ENCODE results near the gene SLMAP.
"Not testable (repeated sequence)": the region's sequence is repeated elsewhere in the genome, so short reads cannot be mapped to it uniquely, and the experiment has no call there.

SLMAP gene

DNA sequence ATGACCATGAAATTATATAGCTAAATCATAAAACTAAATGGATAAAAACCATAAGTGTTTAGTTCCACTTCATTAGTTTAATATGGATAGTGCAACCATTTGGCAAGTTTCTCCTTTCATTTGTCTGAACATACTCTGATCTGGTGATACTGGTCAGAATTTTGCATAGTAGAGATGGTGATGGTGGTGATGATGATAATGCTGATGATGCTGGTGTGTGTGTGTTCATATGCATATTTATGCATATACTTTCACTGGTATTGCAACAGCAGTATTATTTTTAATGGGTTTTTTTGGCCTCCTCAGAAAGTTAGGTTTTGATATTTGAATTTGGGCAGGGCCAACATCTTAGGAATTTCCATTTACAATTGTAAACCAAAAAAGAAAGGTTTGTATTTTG, 76.4 kb downstream of the SLMAP start:
- DNase-seq: no peak

DNA sequence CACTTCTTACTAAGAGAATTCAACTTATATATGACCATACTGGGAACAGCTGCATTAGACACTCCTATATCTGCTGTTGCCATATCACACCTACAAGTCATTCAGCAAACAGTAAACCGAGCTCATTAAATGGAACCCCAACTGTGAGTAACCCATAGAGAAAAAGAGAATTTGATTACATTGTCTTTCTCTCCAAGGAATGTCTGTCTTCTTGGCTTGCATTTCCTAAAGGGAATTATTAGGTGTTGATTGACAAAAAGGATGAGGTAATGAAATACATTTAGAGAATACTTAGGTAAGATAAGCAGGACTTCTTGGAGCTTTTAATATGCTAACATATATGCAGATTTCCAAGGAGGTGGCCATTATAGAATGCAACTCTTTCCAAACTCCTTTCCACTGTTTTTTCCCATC, 76.8 kb downstream of the SLMAP start:
- no peak for DNase-seq

DNA sequence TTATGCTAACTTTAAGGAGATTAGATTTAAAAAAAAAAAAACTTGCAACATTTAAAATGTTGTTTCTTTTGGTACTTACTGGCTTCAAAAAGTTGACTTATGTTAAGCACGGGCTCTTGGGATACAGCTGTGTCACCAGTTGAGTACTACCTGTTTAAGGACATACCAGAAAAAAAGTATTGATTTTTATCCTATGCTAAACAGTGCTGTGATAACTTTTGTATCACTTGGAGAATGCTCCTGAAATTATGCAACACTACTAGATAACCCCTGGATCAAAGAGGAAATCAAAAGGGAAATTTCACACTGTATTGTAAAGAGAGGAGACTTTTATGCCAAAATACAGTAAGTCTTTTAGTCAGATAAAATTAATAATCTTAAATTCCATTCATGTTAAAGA, 77.7 kb downstream of the SLMAP start:
- no peak for DNase-seq

DNA sequence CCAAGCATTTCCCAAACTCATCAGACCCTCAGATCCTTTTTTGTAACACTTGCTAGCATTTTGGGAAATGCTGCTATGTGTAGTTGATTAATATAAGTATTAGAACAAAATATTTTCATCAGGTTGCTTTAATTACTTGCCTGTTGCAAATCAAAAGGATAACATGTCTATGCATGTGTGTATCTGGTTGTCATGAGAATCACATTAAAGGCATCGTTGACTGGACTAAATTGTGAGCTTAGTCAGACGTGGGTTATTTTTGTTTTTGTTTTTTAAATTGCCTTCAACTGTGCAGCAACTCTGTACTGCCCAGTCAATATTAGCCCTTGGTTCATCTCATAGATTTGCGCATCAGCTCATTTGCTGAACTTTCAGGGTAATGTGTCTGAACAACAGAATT, 81.6 kb downstream of the SLMAP start:
- DNase-seq: no peak

DNA sequence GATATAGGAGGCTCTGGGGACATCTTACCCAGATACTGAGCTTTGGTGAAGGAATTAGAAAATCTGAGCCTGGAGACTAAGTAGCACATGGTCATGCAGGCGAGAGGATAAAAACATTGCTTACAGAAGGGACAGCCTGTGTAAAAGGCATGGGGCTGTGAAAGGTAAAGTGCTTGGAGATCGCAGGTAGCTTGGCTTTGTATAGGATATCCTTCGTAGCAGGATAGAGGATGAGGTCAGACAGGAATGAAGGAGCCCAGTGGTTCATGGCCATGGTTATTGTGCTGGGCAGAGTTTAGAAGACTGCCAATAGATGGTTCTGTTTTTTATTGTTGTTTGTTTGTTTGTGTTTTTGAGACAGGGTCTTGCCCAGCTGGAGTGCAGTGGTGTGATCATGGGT, 82.5 kb downstream of the SLMAP start:
- DNase-seq: no peak

DNA sequence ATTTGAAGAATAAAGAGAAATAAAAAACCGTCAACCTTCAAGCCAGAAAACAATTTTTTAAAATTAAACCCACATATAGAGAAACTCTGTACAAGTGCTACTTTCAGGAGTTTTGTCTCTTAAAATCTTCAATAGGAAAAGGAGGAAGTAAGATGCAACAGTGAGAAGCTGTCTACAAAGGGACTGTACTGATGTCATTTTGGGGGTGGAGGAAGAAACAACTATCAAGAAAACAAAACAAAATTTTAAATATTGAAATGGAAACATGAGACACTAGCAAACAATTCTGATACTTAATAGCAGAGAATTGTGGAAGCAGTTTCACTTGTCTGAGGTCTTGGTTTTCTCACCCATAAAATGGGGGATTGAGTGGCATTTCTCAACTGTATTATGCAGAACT, 84.4 kb downstream of the SLMAP start:
- no peak for DNase-seq

DNA sequence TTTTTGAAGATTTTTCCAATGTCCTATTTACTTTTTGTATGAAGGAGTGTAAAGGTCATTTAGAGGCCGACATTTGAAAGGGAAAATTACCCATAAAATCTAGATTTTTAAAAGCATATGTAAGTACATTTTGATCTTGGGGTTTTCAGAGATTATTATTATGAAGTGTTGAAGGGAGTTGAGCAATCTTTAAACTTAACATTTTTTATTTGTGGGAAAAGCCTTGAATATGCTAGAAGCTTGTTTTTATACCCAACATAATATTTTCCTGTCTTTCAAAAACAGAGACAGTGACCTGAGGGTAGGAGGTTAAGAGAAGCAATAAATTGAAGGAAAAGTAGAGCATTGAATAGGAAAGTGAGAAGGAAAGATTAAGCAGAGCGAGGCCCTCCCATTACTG, 85.7 kb downstream of the SLMAP start:
- no peak for DNase-seq

DNA sequence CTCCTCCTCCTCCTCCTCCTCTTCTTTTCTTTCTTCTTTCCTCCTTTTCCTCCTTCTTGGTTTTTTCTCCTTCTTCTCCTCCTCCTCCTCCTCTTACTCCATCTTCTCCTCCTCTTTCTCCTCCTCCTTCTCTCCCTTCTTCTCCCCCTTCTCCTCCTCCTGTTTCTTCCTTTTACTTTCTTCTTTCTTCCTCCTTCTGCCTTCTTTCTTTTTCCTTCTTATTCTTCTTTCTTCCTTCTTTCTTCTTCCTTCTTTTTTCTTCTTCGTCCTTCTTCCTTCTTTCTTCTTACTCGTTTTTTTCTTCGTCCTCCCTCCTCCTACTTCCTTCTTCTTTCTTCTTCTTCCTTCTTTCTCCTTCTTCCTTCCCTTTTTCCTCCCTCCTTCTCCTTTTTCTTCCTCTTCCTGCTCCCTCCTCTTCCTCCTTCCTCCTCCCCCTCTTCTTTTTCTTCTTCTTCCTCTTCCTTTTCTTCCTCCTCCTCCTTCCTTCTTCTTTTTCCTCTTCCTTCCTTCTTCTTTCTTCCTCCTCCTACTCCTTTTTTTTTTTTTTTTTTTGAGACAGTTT, 92.1 kb downstream of the SLMAP start:
- DNase-seq: no peak

DNA sequence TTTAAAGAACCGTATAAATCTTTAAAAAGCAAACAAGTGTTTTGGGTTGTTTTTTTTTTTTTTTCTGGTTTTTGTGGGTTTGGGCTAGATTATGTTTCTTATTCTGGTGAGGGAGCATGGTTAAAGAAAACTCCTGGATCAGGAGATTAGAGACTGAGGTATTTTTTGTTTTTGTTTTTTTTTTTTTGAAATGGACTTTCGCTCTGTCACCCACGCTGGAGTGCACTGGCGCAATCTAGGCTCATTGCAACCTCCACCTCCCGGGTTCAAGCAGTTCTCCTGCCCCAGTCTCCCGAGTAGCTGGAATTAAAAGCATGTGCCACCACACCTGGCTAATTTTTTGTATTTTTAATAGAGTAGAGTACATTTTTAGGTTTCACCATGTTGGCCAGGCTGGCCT, 95.2 kb downstream of the SLMAP start:
- no peak for DNase-seq

DNA sequence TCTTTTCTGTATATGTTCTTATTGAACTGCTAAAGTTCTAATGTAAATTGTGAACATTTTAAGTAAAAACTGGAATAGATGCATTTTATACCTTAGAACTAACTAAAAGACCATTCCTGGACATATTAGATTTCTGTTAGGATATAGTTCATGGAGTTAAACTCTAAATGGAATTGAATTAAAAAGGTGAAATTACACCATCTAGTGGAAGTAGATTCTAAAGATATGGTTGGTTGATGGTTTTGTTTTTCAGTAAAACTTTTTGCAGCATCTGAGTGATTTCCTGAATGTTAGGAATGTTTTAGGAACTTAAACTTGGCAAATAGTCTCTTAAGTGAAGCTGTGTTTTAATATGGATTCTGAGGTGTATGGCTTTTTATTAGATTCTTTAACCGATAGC, 96.8 kb downstream of the SLMAP start:
- no peak for DNase-seq

DNA sequence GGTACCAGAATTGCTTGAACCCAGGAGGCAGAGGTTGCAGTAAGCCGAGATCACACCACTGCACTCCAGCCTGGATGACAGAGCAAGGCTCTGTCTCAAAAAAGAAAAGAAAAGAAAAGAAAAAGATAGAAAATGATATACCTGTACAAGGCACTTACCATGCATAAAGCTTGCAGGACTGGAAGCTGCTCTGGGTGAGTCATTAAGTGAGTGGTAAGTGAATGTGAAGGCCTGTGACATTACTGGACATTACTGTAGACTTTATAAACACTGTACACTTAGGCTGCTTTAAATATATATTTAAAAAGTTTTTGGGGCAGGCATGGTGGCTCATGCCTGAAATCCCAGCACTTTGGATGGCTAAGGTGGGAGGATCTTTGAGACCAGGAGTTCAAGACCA, 99.2 kb downstream of the SLMAP start:
- DNase-seq: no peak

DNA sequence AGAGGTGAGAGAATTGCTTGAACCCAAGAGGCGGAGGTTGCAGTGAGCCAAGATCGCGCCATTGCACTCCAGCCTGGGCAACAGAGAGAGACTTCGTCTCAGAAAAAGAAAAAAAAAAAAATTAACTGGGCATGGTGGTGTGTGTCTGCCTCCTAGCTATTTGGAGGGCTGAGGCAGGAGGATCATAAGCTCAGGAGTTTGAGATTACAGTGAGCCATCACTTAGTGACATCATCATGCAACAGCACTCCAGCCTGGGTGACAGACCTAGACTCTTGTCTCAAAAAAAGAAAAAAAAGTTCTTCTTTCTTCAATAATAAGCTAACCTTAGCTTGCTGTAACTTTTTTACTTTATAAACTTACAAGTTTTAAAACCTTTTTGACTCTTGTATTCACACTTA, 99.8 kb downstream of the SLMAP start:
- DNase-seq: no peak

DNA sequence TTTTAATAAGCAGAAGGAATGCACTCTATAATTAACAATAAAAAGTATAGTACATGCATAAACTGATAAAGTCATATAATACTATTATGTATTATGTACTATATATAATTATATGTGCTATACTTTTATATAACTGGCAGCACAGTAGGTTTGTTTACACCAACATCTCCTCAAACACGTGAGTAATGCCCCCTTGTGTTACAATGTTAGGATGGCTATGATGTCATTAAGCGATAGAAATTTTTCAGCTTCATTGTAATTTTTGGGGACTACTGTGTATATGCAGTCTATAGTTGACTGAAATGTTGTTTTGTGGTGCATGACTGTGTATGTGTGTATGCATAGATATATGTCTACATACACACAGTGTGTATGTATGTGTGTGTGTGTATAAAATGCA, 100.6 kb downstream of the SLMAP start:
- no peak for DNase-seq

DNA sequence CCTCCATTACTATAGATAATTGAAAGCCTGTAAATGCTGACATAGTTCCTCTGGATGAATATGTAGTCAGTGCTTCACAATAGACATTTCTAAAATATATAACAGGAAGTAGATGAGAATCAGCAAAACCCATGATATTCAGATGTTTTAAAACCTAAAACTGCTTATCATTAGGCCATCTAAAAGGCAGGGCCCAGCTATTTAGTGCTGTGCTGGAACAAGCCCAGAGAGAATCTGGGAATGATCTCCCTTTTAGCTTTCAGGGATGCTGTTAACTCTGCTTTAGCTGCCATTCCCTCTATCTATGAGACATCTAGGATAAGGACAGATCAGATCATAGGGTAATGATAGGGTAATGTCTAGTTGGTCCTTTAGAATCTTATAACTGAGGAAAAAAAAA, 106.8 kb downstream of the SLMAP start:
- DNase-seq: no peak

DNA sequence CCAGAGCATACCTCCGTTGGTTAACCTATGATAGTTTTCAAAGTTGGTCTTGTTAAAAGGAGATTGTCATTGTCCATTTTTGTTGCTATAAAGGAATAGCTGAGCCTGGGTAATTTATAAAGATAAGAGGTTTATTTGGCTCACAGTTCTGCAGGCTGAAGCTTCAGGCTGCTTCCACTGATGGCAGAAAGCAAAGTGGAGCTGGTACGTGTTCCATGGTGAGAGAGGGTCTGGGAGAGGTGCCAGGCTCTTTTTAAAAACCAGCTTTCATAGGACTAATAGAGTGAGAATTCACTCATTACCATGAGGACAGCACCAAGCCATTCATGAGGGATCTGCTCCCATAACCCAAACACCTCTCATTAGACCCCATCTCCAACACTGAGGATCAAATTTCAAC, 107.3 kb downstream of the SLMAP start:
- DNase-seq: no peak

DNA sequence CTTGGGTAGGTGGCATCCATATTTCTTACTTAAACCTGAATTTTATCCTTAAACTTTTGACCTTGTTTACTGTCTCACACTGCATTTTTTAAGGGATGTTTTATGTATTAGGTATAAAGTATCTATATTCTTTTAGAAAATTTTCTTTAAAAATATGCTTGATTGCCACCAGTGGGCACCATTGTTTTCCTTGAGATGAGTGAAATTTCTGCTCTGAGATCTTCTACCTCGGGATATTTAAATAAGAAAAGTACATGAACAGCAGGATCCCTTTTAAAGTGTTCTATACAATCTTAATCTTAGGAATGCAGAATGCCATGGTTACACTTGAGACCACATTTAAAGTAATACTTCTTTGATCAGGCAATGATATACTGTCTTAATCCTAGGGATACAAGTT, 108.7 kb downstream of the SLMAP start:
- no peak for DNase-seq

DNA sequence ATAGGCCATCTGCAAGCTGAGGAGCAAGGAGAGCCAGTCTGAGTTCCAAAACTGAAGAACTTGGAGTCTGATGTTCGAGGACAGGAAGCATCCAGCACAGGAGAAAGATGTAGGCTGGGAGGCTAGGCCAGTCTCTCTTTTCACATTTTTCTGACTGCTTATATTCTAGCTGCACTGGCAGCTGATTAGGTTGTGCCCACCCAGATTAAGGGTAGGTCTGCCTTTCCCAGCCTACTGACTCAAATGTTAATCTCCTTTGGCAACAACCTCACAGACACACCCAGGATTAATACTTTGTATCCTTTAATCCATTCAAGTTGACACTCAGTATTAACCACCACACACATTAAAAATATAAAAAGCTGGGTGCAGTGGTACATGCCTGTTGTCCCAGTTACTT, 113.0 kb downstream of the SLMAP start:
- not testable (repeated sequence) for DNase-seq

DNA sequence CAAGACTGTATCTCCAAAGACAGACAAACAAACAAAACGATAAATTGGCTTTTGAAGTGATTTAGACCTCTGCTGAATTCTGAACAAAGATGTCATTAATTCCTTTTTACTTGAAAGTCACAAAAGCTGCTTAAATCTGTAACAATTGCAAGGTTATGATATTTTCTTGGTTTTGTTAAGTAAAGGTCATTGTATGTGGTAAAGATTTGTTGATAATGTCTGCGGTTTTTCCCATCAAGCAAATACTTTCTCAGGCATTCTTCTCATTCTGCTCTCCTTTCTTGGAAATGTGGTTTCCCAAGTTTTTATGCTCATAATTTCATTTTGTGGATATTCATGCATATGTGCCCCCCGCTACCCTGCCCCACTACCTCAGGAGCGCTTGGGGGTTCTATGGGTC, 116.5 kb downstream of the SLMAP start:
- no peak for DNase-seq

DNA sequence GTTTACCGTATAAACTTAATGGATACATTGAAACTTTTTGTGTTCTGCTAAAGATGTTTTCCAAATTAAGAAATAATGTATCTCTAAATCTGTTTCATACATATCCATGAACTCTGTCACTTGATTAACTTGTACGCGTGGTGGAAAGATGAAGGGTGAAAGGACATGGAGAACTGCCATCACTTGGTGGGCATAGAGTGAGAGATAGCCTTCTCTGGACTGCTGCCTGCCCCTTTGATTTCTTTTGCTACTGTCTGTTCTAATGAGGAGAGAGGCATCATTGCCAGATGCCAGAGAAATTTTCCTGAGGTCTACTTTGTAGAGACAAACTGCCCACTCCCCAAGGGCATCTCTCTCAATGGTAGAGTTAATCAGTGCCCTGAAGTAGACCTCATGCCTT, 120.5 kb downstream of the SLMAP start:
- no peak for DNase-seq

DNA sequence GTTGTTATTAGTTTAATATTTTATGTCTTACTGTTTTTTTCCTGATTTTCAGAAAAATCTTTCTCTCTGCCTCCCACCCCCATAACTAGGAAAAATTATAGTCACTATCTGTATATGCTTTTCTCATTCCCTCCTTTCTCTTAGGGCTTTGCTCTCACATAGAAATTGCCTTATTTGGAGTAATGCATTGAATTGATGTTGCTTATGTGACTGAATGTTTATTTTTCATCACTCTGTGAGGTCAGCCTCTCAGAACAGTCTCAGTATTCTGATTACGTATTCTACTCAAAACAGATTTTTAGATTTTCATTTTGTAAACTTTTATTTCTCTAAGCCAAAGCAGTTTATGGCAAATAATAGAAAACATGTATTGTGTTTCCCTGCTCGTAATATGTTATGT, 121.0 kb downstream of the SLMAP start:
- DNase-seq: no peak

DNA sequence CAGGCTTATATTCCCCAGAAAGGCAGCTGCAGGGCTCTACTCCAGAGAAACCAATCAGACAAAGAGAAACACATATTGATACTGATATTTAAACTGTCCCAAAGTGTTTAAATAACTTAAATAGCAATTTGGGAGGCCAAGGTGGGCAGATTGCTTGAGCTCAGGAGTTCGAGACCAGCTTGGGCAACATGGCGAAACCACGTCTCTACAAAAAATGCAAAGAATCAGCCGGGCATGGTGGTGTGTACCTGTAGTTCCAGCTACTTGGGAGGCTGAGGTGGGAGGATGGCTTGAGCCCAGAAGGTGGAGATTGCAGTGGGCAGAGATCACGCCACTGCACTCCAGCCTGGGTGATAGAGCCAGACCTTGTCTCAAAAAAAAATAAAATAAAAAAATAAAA, 128.3 kb downstream of the SLMAP start:
- DNase-seq: not testable (repeated sequence)

DNA sequence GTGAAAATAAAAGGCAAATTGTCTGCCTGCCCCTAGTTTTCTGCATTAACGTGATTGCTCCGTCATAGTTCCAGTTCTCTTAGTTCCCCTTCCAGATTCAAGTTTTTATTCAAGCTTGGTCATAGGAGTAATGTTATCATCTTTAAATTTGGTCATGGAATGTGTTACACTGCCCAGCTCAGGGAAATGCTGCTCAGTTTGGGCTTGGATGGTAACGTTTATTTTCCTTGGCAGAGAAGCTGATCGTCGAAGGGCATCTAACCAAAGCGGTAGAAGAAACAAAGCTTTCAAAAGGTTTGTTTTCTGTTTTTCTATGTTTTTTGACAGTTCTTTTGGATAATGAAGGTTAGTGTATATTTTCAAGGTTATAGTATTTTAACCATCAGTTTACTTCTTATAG, 133.7 kb downstream of the SLMAP start:
- DNase-seq: no peak

DNA sequence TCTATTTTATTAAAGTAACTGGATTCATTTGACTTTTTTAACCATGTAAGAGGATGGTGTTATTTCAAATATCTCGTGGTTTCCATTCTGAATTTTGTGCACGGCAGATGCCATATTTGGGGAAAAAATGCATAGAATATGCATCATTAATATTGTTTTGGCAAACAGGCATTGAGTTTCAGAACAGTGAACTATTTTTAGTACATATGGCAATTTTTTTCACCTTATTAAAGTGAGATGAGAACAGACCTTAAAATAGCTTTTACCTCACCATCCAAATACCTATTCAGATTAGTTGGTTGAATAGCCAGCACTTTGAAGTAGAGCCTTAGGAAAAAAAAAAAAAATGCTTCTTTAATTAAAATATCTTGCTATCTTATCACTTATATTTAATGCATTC, 134.8 kb downstream of the SLMAP start:
- no peak for DNase-seq

DNA sequence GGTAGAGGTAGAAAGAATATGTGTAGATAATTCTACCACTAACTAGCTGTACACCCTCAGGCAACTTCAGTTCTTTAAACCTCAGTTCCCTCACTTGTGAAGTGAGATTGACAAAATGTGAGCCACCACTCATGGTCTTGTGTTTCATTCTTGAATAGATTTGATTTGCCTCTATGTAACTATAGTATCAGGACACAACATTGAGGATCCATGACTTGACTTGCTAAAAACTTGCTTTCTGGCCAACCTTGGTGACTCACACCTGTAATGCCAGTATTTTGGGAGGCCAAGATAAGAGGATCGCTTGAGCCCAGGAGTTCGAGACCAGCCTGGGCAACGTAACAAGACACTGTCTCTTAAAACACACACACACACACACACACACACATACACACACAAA, 136.3 kb downstream of the SLMAP start:
- DNase-seq: no peak

DNA sequence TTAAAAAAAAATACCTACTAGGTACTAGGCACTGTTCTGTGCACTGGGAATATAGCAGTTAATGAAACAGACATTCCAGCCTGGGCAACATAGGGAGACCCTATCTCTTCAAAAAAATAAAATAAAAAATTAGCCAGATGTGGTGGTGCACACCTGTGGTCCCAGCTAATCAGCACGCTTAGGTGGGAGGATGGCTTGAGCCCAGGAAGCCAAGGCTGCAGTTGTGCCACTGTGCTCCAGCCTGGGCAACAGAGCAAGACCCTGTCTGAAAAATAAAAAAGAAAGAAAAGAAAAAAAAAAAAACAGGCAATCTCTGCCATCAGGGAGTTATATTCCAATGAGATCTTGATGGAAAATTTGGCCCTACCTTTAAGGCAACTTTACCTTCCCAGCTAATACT, 137.0 kb downstream of the SLMAP start:
- DNase-seq: no peak

DNA sequence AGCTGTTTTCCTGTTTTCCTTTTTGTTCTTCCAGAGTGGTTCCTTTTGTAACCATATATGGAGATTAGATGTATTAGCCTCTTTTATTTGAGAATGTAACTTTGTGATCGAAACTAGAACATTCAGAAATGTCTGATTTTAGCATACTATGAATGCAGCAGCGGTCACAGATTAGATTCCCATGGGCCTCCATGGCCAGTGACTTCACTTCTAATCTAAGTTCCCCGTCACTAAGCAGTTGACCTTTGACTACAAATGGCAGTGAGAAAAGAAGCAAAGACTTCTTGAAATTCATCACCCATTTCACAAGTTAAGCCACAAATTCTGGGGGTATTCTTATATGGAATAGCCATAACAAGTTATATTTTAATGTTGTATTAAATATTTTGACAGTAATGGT, 137.6 kb downstream of the SLMAP start:
- no peak for DNase-seq
